Subcutaneous adipose tissue (tissue), 4 donors: ENCODE results near the gene ERCC6L. TPM values are rescaled to one million over a fixed set of nuclear protein-coding genes. Genes with fewer than 3 reads are reported as not detected.

Experiments
- total RNA-seq, 4 donors: library from RNA; depleted of rRNA; stranded (reverse); fragments of >200 nt; gene quantifications; one replicate each; pipeline ENCODE4 v1.1.0, GENCODE V29; 2016
- TF ChIP-seq, protein P1 (sequence below): fragments of 450-650 bp; IDR thresholded peaks from one replicate; pipeline ENCODE4 v1.5.1; 2016; ENCODE audit warnings: low read depth, mild to moderate bottlenecking, control low read depth, antibody characterized with exemption, moderate library complexity

The ERCC6L gene
- total RNA-seq, 4 donors from 2014 or later: 0.22 to 0.51 TPM; not detected in 2

DNA sequence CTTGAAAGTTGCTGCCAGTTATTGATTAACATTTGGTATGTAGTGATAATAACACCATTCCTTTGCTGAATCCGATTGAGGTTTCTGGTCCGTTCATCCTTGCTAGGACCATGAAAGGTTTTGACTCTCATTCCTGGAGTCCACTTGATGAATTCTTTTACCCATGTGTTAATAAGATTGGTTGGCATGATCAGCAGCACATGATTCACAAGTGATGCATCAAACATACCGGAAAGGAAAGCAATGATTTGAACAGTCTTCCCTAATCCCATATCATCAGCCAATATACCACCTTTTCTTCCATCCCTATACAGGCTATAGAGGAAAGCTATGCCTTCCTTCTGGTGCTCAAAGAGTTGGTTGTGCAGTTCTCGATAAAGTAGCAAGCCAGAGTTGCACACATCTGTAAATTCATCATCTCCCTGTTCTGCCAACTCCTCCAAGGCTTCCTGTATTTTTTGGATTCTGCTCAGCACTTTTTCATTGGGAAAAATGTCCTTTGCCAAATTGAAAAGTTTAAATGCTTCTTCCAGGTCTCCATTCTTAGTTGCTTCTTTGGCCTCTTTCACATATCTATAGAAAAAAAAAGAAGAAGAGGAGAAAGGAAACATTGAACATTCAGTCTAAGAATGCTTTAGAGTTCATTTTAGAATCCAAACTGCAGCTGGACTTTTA is 30.6 kb downstream of the ERCC6L start:
- TF ChIP-seq, protein P1, sequence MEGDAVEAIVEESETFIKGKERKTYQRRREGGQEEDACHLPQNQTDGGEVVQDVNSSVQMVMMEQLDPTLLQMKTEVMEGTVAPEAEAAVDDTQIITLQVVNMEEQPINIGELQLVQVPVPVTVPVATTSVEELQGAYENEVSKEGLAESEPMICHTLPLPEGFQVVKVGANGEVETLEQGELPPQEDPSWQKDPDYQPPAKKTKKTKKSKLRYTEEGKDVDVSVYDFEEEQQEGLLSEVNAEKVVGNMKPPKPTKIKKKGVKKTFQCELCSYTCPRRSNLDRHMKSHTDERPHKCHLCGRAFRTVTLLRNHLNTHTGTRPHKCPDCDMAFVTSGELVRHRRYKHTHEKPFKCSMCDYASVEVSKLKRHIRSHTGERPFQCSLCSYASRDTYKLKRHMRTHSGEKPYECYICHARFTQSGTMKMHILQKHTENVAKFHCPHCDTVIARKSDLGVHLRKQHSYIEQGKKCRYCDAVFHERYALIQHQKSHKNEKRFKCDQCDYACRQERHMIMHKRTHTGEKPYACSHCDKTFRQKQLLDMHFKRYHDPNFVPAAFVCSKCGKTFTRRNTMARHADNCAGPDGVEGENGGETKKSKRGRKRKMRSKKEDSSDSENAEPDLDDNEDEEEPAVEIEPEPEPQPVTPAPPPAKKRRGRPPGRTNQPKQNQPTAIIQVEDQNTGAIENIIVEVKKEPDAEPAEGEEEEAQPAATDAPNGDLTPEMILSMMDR: no peak

DNA sequence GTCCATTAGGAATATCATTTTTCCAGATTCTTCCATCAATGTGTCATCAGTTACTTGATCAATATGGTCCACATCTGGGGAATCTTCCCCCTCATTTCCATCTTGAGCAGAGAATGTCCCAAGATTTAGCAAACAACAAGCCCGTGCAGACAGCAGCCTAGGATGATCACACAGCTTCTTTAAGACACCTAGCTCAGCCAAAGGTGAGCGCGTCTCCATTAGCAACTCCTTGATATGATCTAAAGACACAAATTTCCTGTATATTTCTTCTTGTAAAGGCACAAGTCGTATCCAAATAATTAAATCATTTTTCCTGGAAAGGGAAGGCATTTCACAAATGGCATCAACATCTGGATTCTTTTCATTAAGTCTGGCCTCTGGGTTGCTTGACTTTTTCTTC is 31.5 kb downstream of the ERCC6L start:
- TF ChIP-seq, protein P1: no peak

DNA sequence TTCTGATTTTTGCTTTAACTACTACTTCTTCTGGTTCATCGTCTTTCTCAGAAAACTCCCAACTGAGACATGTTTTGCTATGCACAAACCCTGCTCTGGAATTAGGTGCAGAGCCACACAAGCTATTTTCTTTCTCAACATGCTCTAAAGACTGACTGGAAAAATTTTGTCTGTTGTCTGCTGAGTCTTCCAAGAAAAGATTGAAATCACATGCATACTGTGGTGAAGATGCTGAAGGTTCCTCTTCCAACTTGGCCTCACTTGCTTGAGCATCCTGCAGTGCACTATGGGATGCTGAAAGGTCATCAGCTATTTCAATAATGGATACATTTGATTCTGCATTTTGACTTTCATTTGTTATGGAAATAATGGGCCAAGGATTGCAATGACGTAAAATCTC is 33.1 kb downstream of the ERCC6L start:
- TF ChIP-seq, protein P1: no peak

DNA sequence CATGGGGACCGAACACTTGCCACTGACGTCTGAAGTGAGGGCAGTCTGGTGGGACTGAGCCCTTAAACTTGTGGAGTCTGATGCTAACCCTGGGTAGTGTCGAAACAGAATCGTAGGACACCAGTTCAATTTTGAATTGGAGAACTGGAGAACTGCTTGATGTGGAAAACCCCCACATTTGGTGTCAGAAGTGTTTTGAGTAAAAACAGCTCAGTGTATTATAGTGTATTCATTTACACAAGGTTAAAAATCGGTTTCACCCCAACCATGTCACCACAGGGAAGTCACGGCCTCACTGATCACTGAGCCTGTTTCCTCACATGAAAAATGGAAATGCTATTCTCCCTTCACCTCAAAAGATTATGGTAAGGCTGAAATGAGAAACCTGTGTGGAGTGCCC is 35.4 kb downstream of the ERCC6L start:
- TF ChIP-seq, protein P1: no peak

DNA sequence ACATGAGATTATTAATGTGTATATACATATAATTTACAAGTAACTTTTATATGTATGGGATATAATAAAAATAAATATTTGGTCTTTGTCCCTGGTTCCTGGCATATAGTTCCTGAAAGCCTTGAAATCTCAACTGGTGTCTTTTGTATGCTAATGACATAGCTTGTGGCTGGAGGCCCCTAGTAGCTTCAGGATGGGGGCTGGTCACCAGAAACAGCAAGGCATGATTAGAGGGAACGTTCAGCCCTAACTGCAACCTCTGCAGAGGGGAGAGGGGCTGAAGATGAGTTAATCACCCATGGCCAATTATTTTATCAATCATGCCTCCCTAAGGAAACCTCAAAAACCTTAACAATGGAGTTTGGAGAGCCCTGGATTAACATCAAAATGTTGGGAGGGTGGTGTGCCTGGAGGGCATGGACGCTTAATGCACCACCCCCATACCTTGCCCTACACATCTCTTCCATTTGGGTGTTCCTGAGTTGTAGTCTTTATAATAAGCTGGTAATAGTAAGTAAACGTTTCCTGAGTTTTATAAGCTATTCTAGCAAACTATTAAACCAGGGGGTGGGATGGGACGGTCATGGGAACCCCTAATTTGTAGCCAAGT is 35.9 kb downstream of the ERCC6L start:
- TF ChIP-seq, protein P1: no peak

DNA sequence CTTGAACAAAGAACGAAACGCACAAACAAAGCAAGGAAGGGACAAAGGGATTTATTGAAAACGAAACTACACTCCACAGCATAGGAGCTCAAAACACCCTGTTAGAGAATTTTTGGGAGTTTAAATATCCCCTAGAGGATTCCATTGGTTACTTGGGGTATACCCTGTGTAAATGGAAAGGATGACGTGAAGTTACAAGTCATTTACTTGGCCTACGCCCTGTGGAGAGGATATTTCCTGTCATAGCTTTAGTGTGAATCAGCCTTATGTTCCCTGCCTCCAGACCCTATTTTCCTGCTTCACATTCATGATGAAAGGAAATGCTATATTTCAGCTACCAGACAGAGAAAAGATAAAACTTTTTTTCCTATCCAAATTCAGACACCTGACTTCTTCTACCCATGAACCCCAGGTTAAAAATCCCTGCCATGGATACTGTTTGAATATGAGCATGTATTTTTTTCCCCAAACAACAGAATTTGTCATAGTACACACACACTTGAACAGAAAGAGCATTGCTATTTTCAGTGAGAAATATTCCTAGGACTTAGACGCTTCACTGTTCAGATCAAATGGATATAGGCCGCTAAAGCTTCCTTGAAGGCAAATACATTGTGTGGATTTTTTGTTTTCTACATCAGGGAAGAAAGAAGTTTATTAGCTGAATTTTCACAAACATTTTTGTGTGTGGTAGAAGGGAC is 36.8 kb downstream of the ERCC6L start:
- TF ChIP-seq, protein P1: no peak

DNA sequence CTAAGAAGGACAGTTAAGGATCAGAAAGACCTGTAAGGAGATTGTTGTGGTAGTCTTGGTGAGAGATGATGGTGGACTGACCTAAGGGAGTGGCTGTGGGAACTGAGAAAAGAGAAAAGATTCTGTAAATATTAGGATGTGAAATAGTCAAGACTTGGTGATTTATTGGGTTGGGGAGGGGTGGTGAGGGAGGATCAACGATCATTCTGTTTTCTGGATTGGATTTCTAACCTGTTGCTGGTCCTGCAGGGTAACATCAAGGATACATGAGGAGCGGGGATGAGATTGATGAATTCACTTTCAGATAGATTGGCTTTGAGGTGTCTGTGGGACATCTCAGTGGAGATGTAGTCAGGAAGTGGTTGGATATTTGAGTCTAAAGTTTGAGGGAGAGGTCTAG is 55.9 kb downstream of the ERCC6L start:
- TF ChIP-seq, protein P1: no peak
